SU-DHL-6 (cell line): ENCODE results near the gene SPOCK3.

Experiments used
- EZH2phosphoT487 ChIP-seq: fragments of 200-600 bp; sonication (generic), shearing (Covaris generic); conservative IDR thresholded peaks from 2 replicates; pipeline ENCODE4 v1.6.1; 2018; ENCODE audit warnings: mild to moderate bottlenecking, antibody characterized with exemption, low read length, moderate library complexity, mixed read lengths
- TF ChIP-seq, protein P1 (sequence below): fragments of 200-600 bp; sonication (generic); IDR thresholded peaks from one replicate; pipeline ENCODE4 v1.5.1; 2017; ENCODE audit warnings: antibody characterized with exemption, mild to moderate bottlenecking, low read length, moderate library complexity; ENCODE audit not compliant: insufficient read depth, poor library complexity, severe bottlenecking

DNA sequence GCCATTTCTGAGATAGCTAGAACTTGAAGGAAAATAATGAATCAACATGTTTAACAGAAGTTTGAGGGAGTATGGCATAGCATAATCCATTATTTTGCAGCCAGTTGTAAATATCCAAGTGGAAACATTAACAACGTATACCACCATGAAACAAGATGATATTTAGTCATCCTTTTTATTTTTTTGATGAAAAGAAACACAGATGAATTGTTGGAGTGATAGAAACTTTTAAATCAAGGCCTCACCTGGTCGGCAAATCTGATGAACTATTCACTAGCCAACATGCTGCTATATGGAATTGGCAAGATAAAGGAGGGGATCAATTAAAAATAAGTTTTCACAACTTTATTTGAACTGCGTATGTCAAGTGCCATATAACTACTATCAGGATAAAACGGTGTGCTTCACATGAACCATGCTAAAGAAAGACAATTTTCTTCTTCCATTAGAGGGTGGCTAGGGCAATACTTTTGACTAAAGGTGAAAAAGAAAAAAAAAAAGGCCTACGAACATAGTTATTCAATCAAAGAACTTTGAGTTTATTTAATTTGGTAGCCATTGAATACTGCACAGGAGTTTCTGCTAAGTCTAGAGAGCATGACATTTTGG is 510.7 kb downstream of the SPOCK3 start:
- TF ChIP-seq, protein P1, sequence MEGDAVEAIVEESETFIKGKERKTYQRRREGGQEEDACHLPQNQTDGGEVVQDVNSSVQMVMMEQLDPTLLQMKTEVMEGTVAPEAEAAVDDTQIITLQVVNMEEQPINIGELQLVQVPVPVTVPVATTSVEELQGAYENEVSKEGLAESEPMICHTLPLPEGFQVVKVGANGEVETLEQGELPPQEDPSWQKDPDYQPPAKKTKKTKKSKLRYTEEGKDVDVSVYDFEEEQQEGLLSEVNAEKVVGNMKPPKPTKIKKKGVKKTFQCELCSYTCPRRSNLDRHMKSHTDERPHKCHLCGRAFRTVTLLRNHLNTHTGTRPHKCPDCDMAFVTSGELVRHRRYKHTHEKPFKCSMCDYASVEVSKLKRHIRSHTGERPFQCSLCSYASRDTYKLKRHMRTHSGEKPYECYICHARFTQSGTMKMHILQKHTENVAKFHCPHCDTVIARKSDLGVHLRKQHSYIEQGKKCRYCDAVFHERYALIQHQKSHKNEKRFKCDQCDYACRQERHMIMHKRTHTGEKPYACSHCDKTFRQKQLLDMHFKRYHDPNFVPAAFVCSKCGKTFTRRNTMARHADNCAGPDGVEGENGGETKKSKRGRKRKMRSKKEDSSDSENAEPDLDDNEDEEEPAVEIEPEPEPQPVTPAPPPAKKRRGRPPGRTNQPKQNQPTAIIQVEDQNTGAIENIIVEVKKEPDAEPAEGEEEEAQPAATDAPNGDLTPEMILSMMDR: no peak
- TF ChIP-seq EZH2phosphoT487: no peak
